ENCODE data around the gene ENTPD3.
A peak's percentile ranks its signal among the peaks of the same experiment; 100 is the strongest.

The ENTPD3 gene

GRCh38 chr3:40451551-40451950 lies 64.6 kb downstream of the ENTPD3 start:
- H3K4me3 ChIP-seq (replicated peaks; ENCODE audit: low read depth, low read length): no peak overlapping the region
- DNase-seq (ENCODE audit: extremely low read depth, low read depth): no peak
- TF ChIP-seq CTCF (IDR thresholded peaks at IDR 0.05; ENCODE audit: low read depth, low read length, missing control alignments): no peak

GRCh38 chr3:40452057-40452456 lies 65.1 kb downstream of the ENTPD3 start:
- no peak for TF ChIP-seq CTCF (IDR thresholded peaks at IDR 0.05; ENCODE audit: low read depth, low read length, missing control alignments)
- DNase-seq (ENCODE audit: extremely low read depth, low read depth): no peak

GRCh38 chr3:40452562-40452875 lies 65.5 kb downstream of the ENTPD3 start:
- peak overlapping the region; percentile 67 for H3K4me3 ChIP-seq (replicated peaks; ENCODE audit: low read depth, low read length)
- TF ChIP-seq CTCF (IDR thresholded peaks at IDR 0.05; ENCODE audit: low read depth, low read length, missing control alignments): no peak
- DNase-seq (ENCODE audit: extremely low read depth, low read depth): no peak

More at GRCh38 chr3:40452057-40452456, 65.1 kb downstream of the ENTPD3 start:
- peak overlapping the region; percentile 67 for H3K4me3 ChIP-seq (replicated peaks; ENCODE audit: low read depth, low read length)

GRCh38 chr3:40452876-40453730 lies 66.1 kb downstream of the ENTPD3 start:
- DNase-seq (ENCODE audit: extremely low read depth, low read depth): peak; percentile 98
- TF ChIP-seq CTCF (IDR thresholded peaks at IDR 0.05; ENCODE audit: low read depth, low read length, missing control alignments): no peak
- H3K4me3 ChIP-seq (replicated peaks; ENCODE audit: low read depth, low read length): peak overlapping the region; percentile 67

GRCh38 chr3:40453933-40454332 lies 66.9 kb downstream of the ENTPD3 start:
- no peak for TF ChIP-seq CTCF (IDR thresholded peaks at IDR 0.05; ENCODE audit: low read depth, low read length, missing control alignments)
- H3K4me3 ChIP-seq (replicated peaks; ENCODE audit: low read depth, low read length): peak overlapping the region; percentile 67

GRCh38 chr3:40455328-40455727 lies 68.3 kb downstream of the ENTPD3 start:
- no peak for DNase-seq (ENCODE audit: extremely low read depth, low read depth)
- no peak overlapping the region for H3K4me3 ChIP-seq (replicated peaks; ENCODE audit: low read depth, low read length)
- no peak for TF ChIP-seq CTCF (IDR thresholded peaks at IDR 0.05; ENCODE audit: low read depth, low read length, missing control alignments)

More at GRCh38 chr3:40453933-40454332, 66.9 kb downstream of the ENTPD3 start:
- DNase-seq (ENCODE audit: extremely low read depth, low read depth): no peak
